H1 (cell line): ENCODE measurements around the gene CRTAC1. TPM values are rescaled to one million over a fixed set of nuclear protein-coding genes. Genes with fewer than 3 reads are reported as not detected.
A peak's percentile ranks its signal among the peaks of the same experiment; 100 is the strongest.

Source experiments
- CTCF ChIA-PET: fragments of 300-600 bp; sonication (Branson Sonifier 250); formaldehyde crosslinking; loops from one replicate; lab custom pipeline; 2021; ENCODE audit not compliant: partially characterized antibody; lab: Charles Lee
- POLR2A ChIA-PET: fragments of 300-600 bp; sonication (Branson Sonifier 250); formaldehyde crosslinking; loops from one replicate; lab custom pipeline; 2021; ENCODE audit warnings: inconsistent platforms; ENCODE audit not compliant: partially characterized antibody; lab: Charles Lee
- DNase-seq, 2 experiments: peaks; one replicate each; pipeline versions ENCODE4 v3.0.0 to v3.0.0-alpha.2; 2010 to 2022; ENCODE audit warnings: low spot score in 2 of 2, low read depth in 1 of 2, mixed read lengths in 1 of 2
- FAIRE-seq: peaks from 2 replicates; lab custom pipeline; 2011; peaks lifted over from hg19 to GRCh38; lab: Jason Lieb, UNC
- H2AFZ ChIP-seq: 2 replicates; pipeline ENCODE4 v1.8.1; 2012; ENCODE audit warnings: low read length, inconsistent platforms
- H2AK5ac ChIP-seq: 2 replicates; pipeline ENCODE4 v1.6.1; 2013; ENCODE audit warnings: low read depth, low read length
- H2BK120ac ChIP-seq: replicated peaks from 2 replicates; pipeline ENCODE3; 2013; ENCODE audit warnings: low read depth, low read length, inconsistent platforms
- H2BK12ac ChIP-seq: 2 replicates; pipeline ENCODE4 v1.6.1; 2013; ENCODE audit warnings: low read depth, low read length
- H2BK15ac ChIP-seq: 2 replicates; pipeline ENCODE4 v1.6.1; 2013; ENCODE audit warnings: low read length
- H2BK20ac ChIP-seq: 2 replicates; pipeline ENCODE4 v1.6.1; 2013; ENCODE audit warnings: low read length
- H2BK5ac ChIP-seq: 2 replicates; pipeline ENCODE4 v1.6.1; 2013; ENCODE audit warnings: low read depth, low read length
- H3K14ac ChIP-seq: 2 replicates; pipeline ENCODE4 v1.6.1; 2013; ENCODE audit warnings: inconsistent platforms; ENCODE audit not compliant: insufficient read length
- H3K18ac ChIP-seq: 2 replicates; pipeline ENCODE4 v1.6.1; 2013; ENCODE audit warnings: low read length; ENCODE audit errors: extremely low read depth
- H3K23ac ChIP-seq: 2 replicates; pipeline ENCODE4 v1.6.1; 2013; ENCODE audit warnings: inconsistent platforms; ENCODE audit not compliant: insufficient read length
- H3K23me2 ChIP-seq: 2 replicates; pipeline ENCODE4 v1.6.1; 2013; ENCODE audit warnings: low read depth, low read length
- H3K27ac ChIP-seq: 2 replicates; pipeline ENCODE4 v1.6.1; 2011; ENCODE audit warnings: low read depth, low read length, inconsistent platforms
- H3K27me3 ChIP-seq, 4 experiments: replicated peaks in 1 of 4; 1 replicate in 1 of 4; 2 replicates in 3 of 4; pipeline versions ENCODE4 v1.6.1 to v1.8.1; 2011 to 2013; ENCODE audit warnings: low read length in 3 of 4, mild to moderate bottlenecking in 3 of 4, inconsistent platforms in 2 of 4, mixed read lengths in 2 of 4, moderate library complexity in 1 of 4; ENCODE audit not compliant: control insufficient read depth in 3 of 4, insufficient read depth in 3 of 4; ENCODE audit errors: extremely low read depth in 1 of 4
- H3K36me3 ChIP-seq, 4 experiments: 2 replicates each; pipeline versions ENCODE4 v1.6.1 to v1.8.1; 2011 to 2013; ENCODE audit warnings: mild to moderate bottlenecking in 4 of 4, low read length in 3 of 4, moderate library complexity in 2 of 4, control low read depth in 1 of 4, inconsistent platforms in 1 of 4; ENCODE audit not compliant: insufficient read depth in 4 of 4, control insufficient read depth in 2 of 4
- H3K4ac ChIP-seq: replicated peaks from 2 replicates; pipeline ENCODE3; 2013; ENCODE audit warnings: low read length, low read depth, mixed read lengths, inconsistent platforms; ENCODE audit not compliant: insufficient read length
- H3K4me1 ChIP-seq, 4 experiments: replicated peaks in 1 of 4; 1 replicate in 1 of 4; 2 replicates in 3 of 4; pipeline versions ENCODE4 v1.6.1 to v1.8.1; 2011 to 2013; ENCODE audit warnings: low read length in 3 of 4, inconsistent platforms in 2 of 4, mixed read lengths in 1 of 4; ENCODE audit not compliant: insufficient read depth in 4 of 4, control insufficient read depth in 3 of 4
- H3K4me2 ChIP-seq, 2 experiments: 2 replicates each; pipeline versions ENCODE4 v1.6.1 to v1.8.1; 2011 to 2013; ENCODE audit warnings: low read depth in 2 of 2, low read length in 2 of 2, control low read depth in 1 of 2, inconsistent platforms in 1 of 2, mild to moderate bottlenecking in 1 of 2; ENCODE audit not compliant: insufficient read depth in 1 of 2
- H3K4me3 ChIP-seq, 4 experiments: fragments of 200-600, 300-600 bp in 1 of 4; sonication (generic), shearing (Covaris generic), sonication (Bioruptor Twin) in 1 of 4; 2 replicates each; pipeline versions ENCODE4 v1.5.1 to v1.8.1; 2011 to 2016; ENCODE audit warnings: low read length in 4 of 4, low read depth in 3 of 4, control low read depth in 2 of 4, inconsistent platforms in 2 of 4, mild to moderate bottlenecking in 2 of 4, mixed read lengths in 1 of 4, moderate library complexity in 1 of 4; ENCODE audit not compliant: insufficient read depth in 2 of 4; ENCODE audit errors: extremely low read depth in 1 of 4
- H3K56ac ChIP-seq: replicated peaks from 2 replicates; pipeline ENCODE3; 2013; ENCODE audit warnings: low read depth, mild to moderate bottlenecking, mixed read lengths, low read length, inconsistent platforms; ENCODE audit not compliant: insufficient read length
- H3K79me1 ChIP-seq: 2 replicates; pipeline ENCODE4 v1.6.1; 2013; ENCODE audit warnings: low read depth, low read length, control low read depth
- H3K79me2 ChIP-seq, 2 experiments: 2 replicates each; pipeline versions ENCODE4 v1.6.1 to v1.8.1; 2012 to 2013; ENCODE audit warnings: low read length in 2 of 2, mild to moderate bottlenecking in 2 of 2, inconsistent platforms in 1 of 2; ENCODE audit not compliant: insufficient read depth in 2 of 2, control insufficient read depth in 1 of 2
- H3K9ac ChIP-seq, 4 experiments: replicated peaks in 1 of 4; 1 replicate in 1 of 4; 2 replicates in 3 of 4; pipeline versions ENCODE4 v1.6.1 to v1.8.1; 2011 to 2013; ENCODE audit warnings: low read depth in 3 of 4, low read length in 3 of 4, control low read depth in 2 of 4, mild to moderate bottlenecking in 2 of 4, moderate library complexity in 2 of 4, inconsistent platforms in 1 of 4; ENCODE audit errors: extremely low read depth in 1 of 4
- H3K9me3 ChIP-seq, 2 experiments: 2 replicates each; pipeline versions ENCODE4 v1.6.1 to v1.8.1; 2012 to 2013; ENCODE audit warnings: mild to moderate bottlenecking in 2 of 2, moderate library complexity in 2 of 2, control low read depth in 1 of 2, inconsistent platforms in 1 of 2, low read depth in 1 of 2, low read length in 1 of 2, mixed read lengths in 1 of 2; ENCODE audit not compliant: insufficient read depth in 2 of 2
- H4K20me1 ChIP-seq, 2 experiments: replicated peaks in 1 of 2; 2 replicates each; pipeline versions ENCODE3 to v1.8.1; 2011 to 2013; ENCODE audit warnings: inconsistent platforms in 2 of 2, low read length in 2 of 2, mild to moderate bottlenecking in 1 of 2; ENCODE audit not compliant: insufficient read depth in 2 of 2, control insufficient read depth in 1 of 2
- H4K5ac ChIP-seq: 2 replicates; pipeline ENCODE4 v1.6.1; 2013; ENCODE audit warnings: low read length, low read depth, mixed read lengths, inconsistent platforms; ENCODE audit not compliant: insufficient read length
- H4K8ac ChIP-seq: 2 replicates; pipeline ENCODE4 v1.8.0; 2013; ENCODE audit warnings: mild to moderate bottlenecking, moderate library complexity, low read length, inconsistent platforms; ENCODE audit not compliant: insufficient read depth; ENCODE audit errors: extremely low read depth
- H4K91ac ChIP-seq: replicated peaks from 2 replicates; pipeline ENCODE3; 2013; ENCODE audit warnings: low read length, mixed read lengths, inconsistent platforms; ENCODE audit not compliant: insufficient read length
- ATF2 ChIP-seq: IDR thresholded peaks from 2 replicates; pipeline ENCODE4 v1.6.1; 2012; ENCODE audit warnings: low read length, inconsistent platforms
- ATF3 ChIP-seq: IDR thresholded peaks from 2 replicates; pipeline ENCODE4 v1.6.1; 2011; ENCODE audit warnings: low read depth, mild to moderate bottlenecking, low read length; ENCODE audit not compliant: insufficient read depth
- CHD2 ChIP-seq: IDR thresholded peaks from 2 replicates; pipeline ENCODE4 v1.6.1; 2012; ENCODE audit warnings: low read length, improper control_type of control experiment
- CTBP2 ChIP-seq: IDR thresholded peaks from 2 replicates; pipeline ENCODE4 v1.7.0; 2011; ENCODE audit warnings: borderline replicate concordance, mild to moderate bottlenecking, moderate library complexity, mixed read lengths, low read length; ENCODE audit not compliant: insufficient read depth, insufficient read length
- RNF2 ChIP-seq: fragments of 200-900, 300-1000 bp; sonication (generic); IDR thresholded peaks from 2 replicates; pipeline ENCODE4 v1.7.1; 2016; ENCODE audit warnings: borderline replicate concordance, low read depth, mild to moderate bottlenecking, antibody characterized with exemption, low read length; ENCODE audit not compliant: poor library complexity, severe bottlenecking; ENCODE audit errors: missing control alignments
- RXRA ChIP-seq: IDR thresholded peaks from 2 replicates; pipeline ENCODE4 v1.6.1; 2011; ENCODE audit warnings: low read depth, mild to moderate bottlenecking, low read length, moderate library complexity; ENCODE audit not compliant: insufficient read depth
- SIRT6 ChIP-seq: IDR thresholded peaks from one replicate; pipeline ENCODE4 v1.7.1; 2012; ENCODE audit warnings: low read length, inconsistent platforms
- USF2 ChIP-seq: IDR thresholded peaks from 2 replicates; pipeline ENCODE4 v1.6.1; 2011; ENCODE audit warnings: low read length, improper control_type of control experiment
- WGBS, 2 experiments: shearing (Covaris generic) in 1 of 2; methylation state at CpG; one replicate each; pipeline versions ENCODE4 v1.1.6 to v1.1.7; 2013 to 2015; ENCODE audit warnings: low lambda C conversion rate in 2 of 2, mixed read lengths in 2 of 2, inconsistent platforms in 1 of 2, low coverage in 1 of 2, missing lambda C conversion rate in 1 of 2; ENCODE audit not compliant: insufficient replicate concordance in 2 of 2, insufficient coverage in 1 of 2, insufficient read length in 1 of 2; ENCODE audit errors: extremely low coverage in 1 of 2, missing lambda C conversion rate in 1 of 2; 5-methylcytosine and 5-hydroxymethylcytosine counted together
- polyA plus RNA-seq, 7 experiments: library from polyadenylated mRNA; depleted of rRNA in 3 of 7; stranded (reverse) in 5 of 7; unstranded in 2 of 7; fragments of >200 nt in 5 of 7; fragments of 200-250 nt in 2 of 7; gene quantifications; 1 replicate in 5 of 7; 2 replicates in 1 of 7; 4 replicates in 1 of 7; pipeline versions ENCODE4 v1.2.1 to v1.2.3, GENCODE V29; 2011 to 2013; ENCODE audit warnings: missing spikeins in 2 of 7, mixed read lengths in 2 of 7
- total RNA-seq: library from RNA; stranded (reverse); fragmentation: NEBNext Ultra II Directional; extraction: Animal tissue kit (Norgen Biotek cat#: 25700); gene quantifications from 2 replicates; pipeline ENCODE4 v1.2.1, GENCODE V29; 2021

Gene CRTAC1
- total and polyA plus RNA-seq, 2 of the 8 experiments (the other 6 are each of a cell fraction or from before 2014, with no cell fraction given) = 0.91 to 1.2 TPM

GRCh38 chr10:98030991-98031431 lies 590 bp upstream of the CRTAC1 start:
- DNase-seq (peak in 1 of 2 experiments; percentile 76), FAIRE-seq (no peak)
- Histone ChIP-seq H4K20me1 (peaks cover 0 to 12% of the 10 kb centered on the region in 2 experiments), H2AK5ac (no peak overlapping the region), H2BK5ac (peak overlapping the region; percentile 30; the same call in 1 of the 2 replicates), H4K8ac (peak overlapping the region; percentile 3; the same call in 1 of the 2 replicates), H3K27ac (no peak overlapping the region), H2BK20ac (no peak overlapping the region), H2BK15ac (no peak overlapping the region), H3K23me2 (peaks cover 14% of the 10 kb centered on the region; the same call in 1 of the 2 replicates), H3K79me2 (no peaks in the 10 kb centered on the region), H3K36me3 (0 out of 8 replicates have a peak, but pooled peaks cover 0 to 2% (median 0%) of the 10 kb centered on the region in 4 experiments), H2BK120ac (no peak overlapping the region), H3K4ac (no peak overlapping the region), H4K5ac (no peak overlapping the region), H3K56ac (no peak overlapping the region), H2BK12ac (no peak overlapping the region), H3K27me3 (peaks cover 47 to 77% (median 74%) of the 10 kb centered on the region in 4 experiments), H3K4me2 (peak overlapping the region; percentile 92 to 97), H3K9me3 (no peaks in the 10 kb centered on the region), H3K4me1 (peaks cover 2 to 6% (median 5%) of the 10 kb centered on the region in 4 experiments; a peak in 5 of 7 replicates), H3K14ac (no peak overlapping the region), H3K23ac (no peak overlapping the region), H4K91ac (peak overlapping the region; percentile 1), H2AFZ (no peak overlapping the region; the same call in 1 of the 2 replicates), H3K9ac (no peak overlapping the region), H3K18ac (peak overlapping the region; percentile 56; the same call in 1 of the 2 replicates), H3K4me3 (peak overlapping the region; percentile 56 to 73 (median 60)), H3K79me1 (no peaks in the 10 kb centered on the region)
- POLR2A ChIA-PET = interaction anchor here (0.6 to 3.0 kb wide), 12 partner anchors 8 to 142 kb away, joined by 3 to 15 read pairs (median 4); no protein-coding TSS in a partner anchor
- 0% methylated on average over 22 of the region's 49 CpGs; no CpG with 5 or more reads in 1 of the 2 experiments for WGBS, 2 experiments
- CTCF ChIA-PET = interaction anchor here (1.1 to 17.2 kb wide), 7 partner anchors 8 to 171 kb away, joined by 3 to 318 read pairs (median 4); no protein-coding TSS in a partner anchor
- TF ChIP-seq CTBP2 = no peak
- TF ChIP-seq ATF2 = no peak
- TF ChIP-seq SIRT6 = no peak
- TF ChIP-seq USF2 = no peak
- TF ChIP-seq RNF2 = no peak
- TF ChIP-seq CHD2 = no peak
- TF ChIP-seq RXRA = no peak
- no peak for TF ChIP-seq ATF3
